ENCODE data around the gene CSNK1A1. TPM values are rescaled to one million over a fixed set of nuclear protein-coding genes. Genes with fewer than 3 reads are reported as not detected.

CSNK1A1 gene
- total and polyA plus RNA-seq, 2 of the 4 experiments (the other 2 are of a cell fraction), result 140 to 419 TPM

DNA sequence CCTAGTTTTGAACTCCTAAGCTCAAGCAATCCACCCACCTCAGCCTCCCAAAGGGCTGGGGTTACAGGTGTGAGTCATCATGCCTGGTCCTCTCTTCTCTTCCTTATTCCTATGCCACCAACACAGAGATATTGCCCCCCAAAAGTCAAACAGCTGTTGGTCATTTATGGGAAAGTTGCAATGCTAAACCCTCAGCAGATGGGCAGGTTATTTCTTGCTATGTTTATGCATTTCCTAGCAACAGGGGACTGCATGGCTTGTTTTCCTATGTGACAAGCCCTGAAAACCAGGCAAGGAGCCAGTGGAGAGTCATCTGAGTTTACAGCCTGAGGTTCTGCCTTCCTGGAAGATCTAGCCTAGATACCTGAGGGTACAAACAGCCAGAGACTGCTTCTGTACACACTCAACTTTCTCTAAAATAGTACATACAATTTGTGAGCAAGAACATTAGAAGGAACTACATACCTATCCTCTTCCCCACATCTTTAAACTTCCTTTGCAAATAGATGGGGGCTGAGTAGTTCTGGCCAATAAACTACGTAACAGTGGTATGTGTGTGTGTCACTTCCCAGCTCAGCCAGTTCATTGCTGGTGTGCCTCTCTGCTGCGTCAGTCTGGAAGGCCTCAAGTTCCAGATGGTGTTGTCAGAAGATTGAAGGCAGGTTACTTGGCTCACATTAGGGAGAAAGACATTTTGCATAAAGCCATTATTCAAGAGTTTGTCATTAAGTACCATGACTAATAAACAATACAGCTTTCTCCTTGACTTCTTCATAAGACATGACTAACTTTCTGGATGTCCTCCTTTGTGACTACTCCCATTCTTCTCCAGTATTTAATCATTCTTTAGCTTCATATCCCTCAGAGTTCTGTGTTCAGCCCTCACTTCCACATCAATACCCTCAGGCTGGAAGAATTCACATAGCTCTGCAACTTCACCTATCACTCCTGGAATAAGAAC is 65.3 kb downstream of the CSNK1A1 start (continued):
- TF ChIP-seq, protein P1, sequence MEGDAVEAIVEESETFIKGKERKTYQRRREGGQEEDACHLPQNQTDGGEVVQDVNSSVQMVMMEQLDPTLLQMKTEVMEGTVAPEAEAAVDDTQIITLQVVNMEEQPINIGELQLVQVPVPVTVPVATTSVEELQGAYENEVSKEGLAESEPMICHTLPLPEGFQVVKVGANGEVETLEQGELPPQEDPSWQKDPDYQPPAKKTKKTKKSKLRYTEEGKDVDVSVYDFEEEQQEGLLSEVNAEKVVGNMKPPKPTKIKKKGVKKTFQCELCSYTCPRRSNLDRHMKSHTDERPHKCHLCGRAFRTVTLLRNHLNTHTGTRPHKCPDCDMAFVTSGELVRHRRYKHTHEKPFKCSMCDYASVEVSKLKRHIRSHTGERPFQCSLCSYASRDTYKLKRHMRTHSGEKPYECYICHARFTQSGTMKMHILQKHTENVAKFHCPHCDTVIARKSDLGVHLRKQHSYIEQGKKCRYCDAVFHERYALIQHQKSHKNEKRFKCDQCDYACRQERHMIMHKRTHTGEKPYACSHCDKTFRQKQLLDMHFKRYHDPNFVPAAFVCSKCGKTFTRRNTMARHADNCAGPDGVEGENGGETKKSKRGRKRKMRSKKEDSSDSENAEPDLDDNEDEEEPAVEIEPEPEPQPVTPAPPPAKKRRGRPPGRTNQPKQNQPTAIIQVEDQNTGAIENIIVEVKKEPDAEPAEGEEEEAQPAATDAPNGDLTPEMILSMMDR (conservative IDR thresholded peaks at IDR 0.05; ENCODE audit: low read depth, low read length), result no peak
- TF ChIP-seq RFX5 (IDR thresholded peaks at IDR 0.05; ENCODE audit: low read depth, low read length), result 0 out of 2 replicates have a peak, but pooled peaks have one; percentile 19
